SK-N-SH (cell line): ENCODE data around the gene ATG2B. TPM values are rescaled to one million over a fixed set of nuclear protein-coding genes. Genes with fewer than 3 reads are reported as not detected.

Source experiments
- CTCF ChIA-PET: fragments of 300-600, 350-600 bp; formaldehyde crosslinking; extraction: SDS; loops from one replicate; lab custom pipeline; 2021; lab: Yijun Ruan, JAX
- POLR2A ChIA-PET: fragments of 350-600 bp; sonication (Branson Sonifier 250); formaldehyde crosslinking; extraction: SDS; loops from one replicate; lab custom pipeline; 2020; ENCODE audit warnings: antibody characterized with exemption, inconsistent platforms; lab: Yijun Ruan, JAX
- DNase-seq: peaks from one replicate; pipeline ENCODE4 v3.0.0; 2012
- H2AFZ ChIP-seq: fragments of 200-600 bp; sonication (generic); 2 replicates; pipeline ENCODE4 v1.8.1; 2016; ENCODE audit warnings: antibody characterized with exemption, mild to moderate bottlenecking, low read depth
- H3F3A ChIP-seq: fragments of 200-600 bp; sonication (generic); replicated peaks from 2 replicates; pipeline ENCODE3; 2016; ENCODE audit warnings: antibody characterized with exemption, mild to moderate bottlenecking; ENCODE audit not compliant: insufficient read depth
- H3K27ac ChIP-seq, 2 experiments: fragments of 200-500 bp in 1 of 2; fragments of 200-600 bp in 1 of 2; sonication (Bioruptor generic) in 1 of 2; sonication (generic), shearing (Covaris generic) in 1 of 2; 2 replicates each; pipeline versions ENCODE4 v1.5.1 to v1.6.1; 2014 to 2016; ENCODE audit warnings: low read depth in 2 of 2, inconsistent platforms in 1 of 2, low read length in 1 of 2, mild to moderate bottlenecking in 1 of 2, mixed read lengths in 1 of 2
- H3K27me3 ChIP-seq: fragments of 200-600 bp; sonication (generic), shearing (Covaris generic); 2 replicates; pipeline ENCODE4 v1.6.1; 2016; ENCODE audit warnings: mixed run types; ENCODE audit not compliant: insufficient read depth
- H3K36me3 ChIP-seq, 2 experiments: fragments of 200-500 bp in 1 of 2; fragments of 200-600 bp in 1 of 2; sonication (Bioruptor generic) in 1 of 2; sonication (generic) in 1 of 2; replicated peaks in 1 of 2; 2 replicates each; pipeline versions ENCODE3 to v1.5.1; 2014 to 2016; ENCODE audit warnings: low read length in 1 of 2, mild to moderate bottlenecking in 1 of 2; ENCODE audit not compliant: insufficient read depth in 2 of 2, control insufficient read depth in 1 of 2
- H3K4me1 ChIP-seq, 2 experiments: fragments of 200-500 bp in 1 of 2; fragments of 200-600 bp in 1 of 2; sonication (Bioruptor generic) in 1 of 2; sonication (generic), shearing (Covaris generic) in 1 of 2; 2 replicates each; pipeline versions ENCODE4 v1.5.1 to v1.6.1; 2014 to 2016; ENCODE audit warnings: low read depth in 1 of 2, low read length in 1 of 2, mixed run types in 1 of 2; ENCODE audit not compliant: insufficient read depth in 2 of 2, control insufficient read depth in 1 of 2
- H3K4me2 ChIP-seq: fragments of 200-600 bp; sonication (generic), shearing (Covaris generic); 2 replicates; pipeline ENCODE4 v1.6.1; 2017; ENCODE audit warnings: mixed run types
- H3K4me3 ChIP-seq, 2 experiments: fragments of 200-500 bp in 1 of 2; fragments of 200-600 bp in 1 of 2; sonication (Bioruptor generic) in 1 of 2; sonication (generic), shearing (Covaris generic) in 1 of 2; 2 replicates each; pipeline versions ENCODE4 v1.5.1 to v1.8.1; 2014 to 2016; ENCODE audit warnings: low read depth in 2 of 2, inconsistent platforms in 1 of 2, low read length in 1 of 2, mild to moderate bottlenecking in 1 of 2, mixed read lengths in 1 of 2, moderate library complexity in 1 of 2
- H3K79me2 ChIP-seq: fragments of 200-600 bp; sonication (generic); 2 replicates; pipeline ENCODE4 v1.8.1; 2017; ENCODE audit warnings: mild to moderate bottlenecking; ENCODE audit not compliant: insufficient read depth
- H3K9ac ChIP-seq: fragments of 200-600 bp; sonication (generic); 2 replicates; pipeline ENCODE4 v1.6.1; 2017; ENCODE audit warnings: mixed run types
- H3K9me2 ChIP-seq: fragments of 200-600 bp; sonication (generic); 2 replicates; pipeline ENCODE4 v1.6.1; 2017; ENCODE audit warnings: mixed run types
- H3K9me3 ChIP-seq: fragments of 200-600 bp; sonication (generic); 2 replicates; pipeline ENCODE4 v1.6.1; 2017; ENCODE audit warnings: mixed run types, mild to moderate bottlenecking, moderate library complexity
- H4K20me1 ChIP-seq: fragments of 200-600 bp; sonication (generic); 2 replicates; pipeline ENCODE4 v1.6.1; 2017; ENCODE audit warnings: mild to moderate bottlenecking, mixed run types; ENCODE audit not compliant: insufficient read depth
- ELF1 ChIP-seq: IDR thresholded peaks from 2 replicates; pipeline ENCODE4 v1.4.0; 2012
- EP300 ChIP-seq, 2 experiments: IDR thresholded peaks; 2 replicates each; pipeline versions ENCODE4 v1.4.0 to v1.6.1; 2012; ENCODE audit warnings: borderline replicate concordance in 1 of 2, low read depth in 1 of 2, low read length in 1 of 2
- EZH2phosphoT487 ChIP-seq: fragments of 200-600 bp; sonication (generic); IDR thresholded peaks from 2 replicates; pipeline ENCODE4 v1.6.1; 2017; ENCODE audit warnings: low read depth, mixed run types, mild to moderate bottlenecking, antibody characterized with exemption, moderate library complexity, borderline replicate concordance
- FOSL2 ChIP-seq: IDR thresholded peaks from 2 replicates; pipeline ENCODE4 v1.4.0; 2012; ENCODE audit warnings: low read depth, mild to moderate bottlenecking, moderate library complexity, borderline replicate concordance
- GABPA ChIP-seq: IDR thresholded peaks from 2 replicates; pipeline ENCODE4 v1.4.0; 2012; ENCODE audit warnings: low read depth, mild to moderate bottlenecking
- GATA2 ChIP-seq: sonication (generic); formaldehyde crosslinking; IDR thresholded peaks from 2 replicates; pipeline ENCODE4 v1.5.0; 2020; ENCODE audit warnings: mild to moderate bottlenecking, missing genetic modification reagents
- JUND ChIP-seq: IDR thresholded peaks from 2 replicates; pipeline ENCODE4 v1.4.0; 2012
- MEF2A ChIP-seq: IDR thresholded peaks from 2 replicates; pipeline ENCODE4 v1.4.0; 2012; ENCODE audit warnings: low read depth, borderline replicate concordance
- NFIC ChIP-seq: IDR thresholded peaks from 2 replicates; pipeline ENCODE4 v1.4.0; 2012; ENCODE audit warnings: borderline replicate concordance
- RAD21 ChIP-seq: IDR thresholded peaks from 2 replicates; pipeline ENCODE4 v1.6.1; 2012; ENCODE audit warnings: mild to moderate bottlenecking, low read length
- RCOR1 ChIP-seq: fragments of 150-350 bp; IDR thresholded peaks from 2 replicates; pipeline ENCODE4 v1.6.1; 2017; ENCODE audit warnings: antibody characterized with exemption, low read length
- RFX5 ChIP-seq: IDR thresholded peaks from 2 replicates; pipeline ENCODE4 v1.6.1; 2012; ENCODE audit warnings: mild to moderate bottlenecking, improper control_type of control experiment, low read length
- SIN3A ChIP-seq: IDR thresholded peaks from 2 replicates; pipeline ENCODE4 v1.6.1; 2012; ENCODE audit warnings: low read depth, mild to moderate bottlenecking, low read length, moderate library complexity, borderline replicate concordance
- SMC3 ChIP-seq: IDR thresholded peaks from 2 replicates; pipeline ENCODE4 v1.6.1; 2012; ENCODE audit warnings: low read depth, low read length, improper control_type of control experiment
- TAF1 ChIP-seq: IDR thresholded peaks from 2 replicates; pipeline ENCODE4 v1.6.1; 2012; ENCODE audit warnings: low read depth, mild to moderate bottlenecking, low read length, moderate library complexity, borderline replicate concordance
- TCF12 ChIP-seq: IDR thresholded peaks from 2 replicates; pipeline ENCODE4 v1.4.0; 2012
- TEAD4 ChIP-seq: IDR thresholded peaks from 2 replicates; pipeline ENCODE4 v1.4.0; 2012; ENCODE audit warnings: mild to moderate bottlenecking, borderline replicate concordance; ENCODE audit not compliant: insufficient read depth
- USF1 ChIP-seq: IDR thresholded peaks from 2 replicates; pipeline ENCODE4 v1.4.0; 2012; ENCODE audit warnings: low read depth, borderline replicate concordance
- WGBS: methylation state at CpG from one replicate; pipeline ENCODE4 v1.1.6; 2017; ENCODE audit warnings: low lambda C conversion rate; 5-methylcytosine and 5-hydroxymethylcytosine counted together
- polyA plus RNA-seq, 3 experiments: library from polyadenylated mRNA; depleted of rRNA; stranded (reverse); fragments of >200 nt; gene quantifications; 2 replicates each; pipeline ENCODE4 v1.2.3, GENCODE V29; 2012
- TF ChIP-seq, protein P1 (sequence below): fragments of 200-600 bp; sonication (generic); IDR thresholded peaks from 2 replicates; pipeline ENCODE4 v1.6.1; 2017; ENCODE audit warnings: antibody characterized with exemption, mild to moderate bottlenecking, moderate library complexity
- TF ChIP-seq, protein P2 (sequence below): fragments of 150-350 bp; IDR thresholded peaks from 2 replicates; pipeline ENCODE4 v1.6.1; 2017; ENCODE audit warnings: antibody characterized with exemption, low read length, low read depth, borderline replicate concordance

The ATG2B gene
- polyA plus RNA-seq, 1 of the 3 experiments (the other 2 are of a cell fraction) = 5.8 TPM

DNA sequence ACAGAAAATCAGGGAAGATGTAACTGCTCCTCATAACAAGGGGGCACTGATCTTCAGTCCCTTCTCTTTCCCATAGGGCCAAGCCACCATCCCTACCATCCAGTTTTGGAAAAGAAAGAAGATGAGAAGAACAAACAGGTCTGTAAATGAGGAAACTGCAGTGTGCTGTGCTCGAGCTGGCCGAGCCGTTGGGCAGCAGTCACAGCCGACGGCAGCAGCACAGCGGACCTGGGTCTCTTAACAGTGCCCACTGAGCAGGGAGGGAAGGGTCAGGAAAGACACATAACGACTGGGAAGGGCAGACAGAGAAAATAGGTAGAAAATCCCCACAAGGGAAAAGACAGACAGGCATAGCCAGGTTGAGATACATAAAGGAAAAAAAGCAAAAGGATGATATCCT, 68.9 kb downstream of the ATG2B start:
- Histone ChIP-seq H3K4me1 (peaks cover 0 to 3% of the 10 kb centered on the region in 2 experiments; a peak in 1 of 4 replicates), H4K20me1 (no peaks in the 10 kb centered on the region), H2AFZ (no peak overlapping the region), H3K9me3 (no peaks in the 10 kb centered on the region), H3K9ac (no peak overlapping the region), H3K79me2 (no peaks in the 10 kb centered on the region), H3K4me3 (no peak overlapping the region), H3K4me2 (no peak overlapping the region), H3K9me2 (no peaks in the 10 kb centered on the region), H3K27ac (no peak overlapping the region; a peak in 1 of 4 replicates), H3K27me3 (no peaks in the 10 kb centered on the region), H3K36me3 (peaks cover 20 to 49% of the 10 kb centered on the region in 2 experiments), H3F3A (no peaks in the 10 kb centered on the region)
- no peak for DNase-seq
- WGBS = 89% methylated on average over 7 of the region's 7 CpGs
- no peak for TF ChIP-seq GATA2 (CRISPR knock-in tag)
- TF ChIP-seq, protein P1, sequence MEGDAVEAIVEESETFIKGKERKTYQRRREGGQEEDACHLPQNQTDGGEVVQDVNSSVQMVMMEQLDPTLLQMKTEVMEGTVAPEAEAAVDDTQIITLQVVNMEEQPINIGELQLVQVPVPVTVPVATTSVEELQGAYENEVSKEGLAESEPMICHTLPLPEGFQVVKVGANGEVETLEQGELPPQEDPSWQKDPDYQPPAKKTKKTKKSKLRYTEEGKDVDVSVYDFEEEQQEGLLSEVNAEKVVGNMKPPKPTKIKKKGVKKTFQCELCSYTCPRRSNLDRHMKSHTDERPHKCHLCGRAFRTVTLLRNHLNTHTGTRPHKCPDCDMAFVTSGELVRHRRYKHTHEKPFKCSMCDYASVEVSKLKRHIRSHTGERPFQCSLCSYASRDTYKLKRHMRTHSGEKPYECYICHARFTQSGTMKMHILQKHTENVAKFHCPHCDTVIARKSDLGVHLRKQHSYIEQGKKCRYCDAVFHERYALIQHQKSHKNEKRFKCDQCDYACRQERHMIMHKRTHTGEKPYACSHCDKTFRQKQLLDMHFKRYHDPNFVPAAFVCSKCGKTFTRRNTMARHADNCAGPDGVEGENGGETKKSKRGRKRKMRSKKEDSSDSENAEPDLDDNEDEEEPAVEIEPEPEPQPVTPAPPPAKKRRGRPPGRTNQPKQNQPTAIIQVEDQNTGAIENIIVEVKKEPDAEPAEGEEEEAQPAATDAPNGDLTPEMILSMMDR = no peak
- no peak for TF ChIP-seq SMC3
- no peak for TF ChIP-seq USF1
- no peak for TF ChIP-seq JUND
- no peak for TF ChIP-seq RAD21
- TF ChIP-seq EZH2phosphoT487 = no peak
- TF ChIP-seq NFIC = no peak
- no peak for TF ChIP-seq RCOR1
- no peak for TF ChIP-seq TEAD4
- no peak for TF ChIP-seq MEF2A
- no peak for TF ChIP-seq TAF1
- no peak for TF ChIP-seq RFX5
- no peak for TF ChIP-seq GABPA
- no peak for TF ChIP-seq ELF1
- no peak for TF ChIP-seq EP300 (IDR thresholded peaks at IDR 0.05; ENCODE audit: borderline replicate concordance in 1 of 2, low read depth in 1 of 2, low read length in 1 of 2)
- no peak for TF ChIP-seq SIN3A
- TF ChIP-seq, protein P2, sequence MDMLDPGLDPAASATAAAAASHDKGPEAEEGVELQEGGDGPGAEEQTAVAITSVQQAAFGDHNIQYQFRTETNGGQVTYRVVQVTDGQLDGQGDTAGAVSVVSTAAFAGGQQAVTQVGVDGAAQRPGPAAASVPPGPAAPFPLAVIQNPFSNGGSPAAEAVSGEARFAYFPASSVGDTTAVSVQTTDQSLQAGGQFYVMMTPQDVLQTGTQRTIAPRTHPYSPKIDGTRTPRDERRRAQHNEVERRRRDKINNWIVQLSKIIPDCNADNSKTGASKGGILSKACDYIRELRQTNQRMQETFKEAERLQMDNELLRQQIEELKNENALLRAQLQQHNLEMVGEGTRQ = no peak
- no peak for TF ChIP-seq TCF12
- no peak for TF ChIP-seq FOSL2
- POLR2A ChIA-PET = no interaction called here
- CTCF ChIA-PET = interaction anchor here (2.4 to 7.5 kb wide), 3 partner anchors 8 to 128 kb away, joined by 11 to 68 read pairs (median 23); no protein-coding TSS in a partner anchor
